Activated T-cell treated with anti-CD3 and anti-CD28 coated beads, Interleukin-2, amount 50 U/mL, for 48 hours (primary cell): ENCODE data around the gene IRF4.

Experiments
- DNase-seq, 2 experiments: peaks; one replicate each; pipeline ENCODE4 v3.0.0-alpha.2; 2020

Gene IRF4

DNA sequence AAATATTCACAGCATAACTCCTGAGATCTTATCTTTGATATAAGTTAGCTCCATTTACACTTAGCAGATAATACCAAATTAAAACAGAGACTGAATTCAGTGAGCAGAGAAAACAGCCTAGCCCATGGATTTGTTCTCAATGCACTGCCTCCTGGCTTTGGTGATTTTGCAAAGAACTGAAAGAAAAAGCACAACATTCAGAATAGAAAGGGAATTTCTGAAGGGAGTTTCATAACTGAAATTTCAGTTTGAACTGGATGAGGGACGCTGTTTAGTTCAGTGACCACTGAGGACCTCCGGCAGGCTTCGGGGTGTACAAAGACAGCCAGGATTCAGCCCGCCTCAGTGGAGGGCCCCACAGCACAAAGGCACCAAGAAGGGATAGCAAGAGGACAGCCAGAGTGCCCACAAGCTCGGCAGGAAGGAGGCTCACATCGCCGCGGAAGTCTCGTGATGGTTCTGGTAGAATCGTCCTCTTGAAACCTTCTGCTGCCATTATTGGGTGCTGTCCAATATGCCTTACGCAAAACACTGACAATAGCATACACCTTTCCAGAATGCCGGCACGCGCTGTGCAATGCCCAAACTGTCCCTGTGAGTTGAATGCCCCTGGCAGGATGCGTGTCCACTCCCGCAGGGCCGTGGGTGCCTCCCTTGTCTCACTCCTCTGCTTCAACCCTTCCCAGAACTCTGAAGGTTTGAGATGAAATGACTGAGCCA lies 9.7 kb upstream of the IRF4 start:
- DNase-seq, result no peak

GRCh38 chr6:382883-383810 lies 8.4 kb upstream of the IRF4 start:
- DNase-seq, result no peak

DNA sequence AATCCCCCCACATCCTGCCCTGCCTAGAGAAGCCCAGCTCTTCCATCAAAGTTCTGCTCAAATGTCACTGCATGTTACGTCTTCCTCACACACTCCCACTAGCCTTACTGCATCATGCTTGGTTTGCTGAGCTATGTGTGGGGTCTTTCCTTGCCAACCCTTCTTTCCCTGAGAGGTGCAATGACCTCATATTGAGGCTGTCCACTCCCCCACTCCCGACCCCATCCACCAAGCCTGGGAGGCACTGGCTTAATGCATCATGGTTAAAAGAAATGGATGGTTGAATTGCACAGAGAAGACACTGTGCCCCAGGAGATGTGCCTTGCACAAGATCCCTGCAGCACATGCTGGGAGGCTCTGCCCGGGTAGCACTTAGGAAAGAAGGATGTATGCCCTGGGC lies 7.7 kb upstream of the IRF4 start:
- DNase-seq, result no peak

- DNase-seq, result no peak
These were observed 6.7 kb upstream of the IRF4 start for GRCh38 chr6:384898-385297.

- no peak for DNase-seq
These were observed 5.9 kb upstream of the IRF4 start for GRCh38 chr6:385614-386013.

GRCh38 chr6:386688-387266 lies 4.8 kb upstream of the IRF4 start:
- DNase-seq, result no peak

- no peak for DNase-seq
These were observed 4.2 kb upstream of the IRF4 start for GRCh38 chr6:387293-387741.

GRCh38 chr6:388202-388903 lies 3.2 kb upstream of the IRF4 start:
- no peak for DNase-seq

- DNase-seq, result no peak
These were observed 2.4 kb upstream of the IRF4 start for GRCh38 chr6:389143-389542.

GRCh38 chr6:389622-390021 lies 1.9 kb upstream of the IRF4 start:
- no peak for DNase-seq

DNA sequence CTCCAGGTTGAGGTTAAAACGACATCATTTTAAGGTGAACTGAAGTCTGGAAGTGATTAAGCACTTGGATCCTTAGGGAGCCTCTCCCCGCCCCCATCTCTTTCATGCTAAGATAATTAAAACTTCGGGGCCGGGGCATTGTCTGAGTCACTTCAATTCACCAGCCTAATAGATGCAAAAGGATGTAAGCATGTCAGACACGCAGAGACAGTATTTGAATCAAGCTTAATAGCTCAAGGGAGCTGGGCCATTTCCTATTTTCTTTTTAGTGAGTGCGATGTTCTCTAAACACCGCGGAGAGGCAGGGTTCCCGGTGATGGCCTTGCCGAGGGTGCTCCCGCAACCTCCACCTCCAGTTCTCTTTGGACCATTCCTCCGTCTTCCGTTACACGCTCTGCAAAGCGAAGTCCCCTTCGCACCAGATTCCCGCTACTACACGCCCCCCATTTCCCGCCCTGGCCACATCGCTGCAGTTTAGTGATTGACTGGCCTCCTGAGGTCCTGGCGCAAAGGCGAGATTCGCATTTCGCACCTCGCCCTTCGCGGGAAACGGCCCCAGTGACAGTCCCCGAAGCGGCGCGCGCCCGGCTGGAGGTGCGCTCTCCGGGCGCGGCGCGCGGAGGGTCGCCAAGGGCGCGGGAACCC lies 516 bp upstream of the IRF4 start:
- DNase-seq, result peak; percentile 82 to 84

DNA sequence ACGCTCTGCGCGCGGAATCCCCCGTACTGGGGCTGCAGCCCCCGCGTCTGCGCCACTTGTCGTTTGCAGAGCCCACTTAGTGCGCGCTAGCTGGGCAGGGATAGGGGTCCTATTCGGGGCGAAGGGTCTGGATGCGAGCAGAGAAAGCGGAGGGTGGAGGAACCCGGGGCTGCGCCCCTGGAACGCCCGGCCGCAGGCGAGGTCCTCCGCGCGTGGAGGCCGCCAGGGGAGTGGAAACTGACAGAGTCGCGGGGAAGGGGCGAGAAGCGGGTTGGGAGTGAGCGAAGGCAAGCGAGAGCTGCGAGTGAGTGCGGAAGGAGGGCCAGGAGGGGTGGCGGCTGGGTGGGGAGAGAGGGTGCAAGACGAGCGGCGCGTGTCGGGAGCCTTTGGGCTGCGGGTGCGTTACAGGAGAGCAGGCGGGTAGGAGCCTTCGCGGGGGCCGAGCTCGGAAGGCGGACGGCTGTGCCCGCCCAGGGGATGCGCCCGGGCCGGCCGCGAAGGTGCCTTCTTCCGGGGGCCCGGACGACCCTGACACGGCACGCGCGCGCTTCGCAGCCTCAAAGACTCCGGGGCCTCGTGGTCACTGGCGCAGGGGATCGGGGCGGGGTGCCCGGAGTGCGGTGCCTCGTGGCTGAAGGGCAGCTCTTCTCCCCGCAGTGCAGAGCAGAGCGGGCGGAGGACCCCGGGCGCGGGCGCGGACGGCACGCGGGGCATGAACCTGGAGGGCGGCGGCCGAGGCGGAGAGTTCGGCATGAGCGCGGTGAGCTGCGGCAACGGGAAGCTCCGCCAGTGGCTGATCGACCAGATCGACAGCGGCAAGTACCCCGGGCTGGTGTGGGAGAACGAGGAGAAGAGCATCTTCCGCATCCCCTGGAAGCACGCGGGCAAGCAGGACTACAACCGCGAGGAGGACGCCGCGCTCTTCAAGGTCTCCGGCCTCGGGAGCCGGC lies 1.2 kb downstream of the IRF4 start:
- DNase-seq, result peak; percentile 54 to 59

DNA sequence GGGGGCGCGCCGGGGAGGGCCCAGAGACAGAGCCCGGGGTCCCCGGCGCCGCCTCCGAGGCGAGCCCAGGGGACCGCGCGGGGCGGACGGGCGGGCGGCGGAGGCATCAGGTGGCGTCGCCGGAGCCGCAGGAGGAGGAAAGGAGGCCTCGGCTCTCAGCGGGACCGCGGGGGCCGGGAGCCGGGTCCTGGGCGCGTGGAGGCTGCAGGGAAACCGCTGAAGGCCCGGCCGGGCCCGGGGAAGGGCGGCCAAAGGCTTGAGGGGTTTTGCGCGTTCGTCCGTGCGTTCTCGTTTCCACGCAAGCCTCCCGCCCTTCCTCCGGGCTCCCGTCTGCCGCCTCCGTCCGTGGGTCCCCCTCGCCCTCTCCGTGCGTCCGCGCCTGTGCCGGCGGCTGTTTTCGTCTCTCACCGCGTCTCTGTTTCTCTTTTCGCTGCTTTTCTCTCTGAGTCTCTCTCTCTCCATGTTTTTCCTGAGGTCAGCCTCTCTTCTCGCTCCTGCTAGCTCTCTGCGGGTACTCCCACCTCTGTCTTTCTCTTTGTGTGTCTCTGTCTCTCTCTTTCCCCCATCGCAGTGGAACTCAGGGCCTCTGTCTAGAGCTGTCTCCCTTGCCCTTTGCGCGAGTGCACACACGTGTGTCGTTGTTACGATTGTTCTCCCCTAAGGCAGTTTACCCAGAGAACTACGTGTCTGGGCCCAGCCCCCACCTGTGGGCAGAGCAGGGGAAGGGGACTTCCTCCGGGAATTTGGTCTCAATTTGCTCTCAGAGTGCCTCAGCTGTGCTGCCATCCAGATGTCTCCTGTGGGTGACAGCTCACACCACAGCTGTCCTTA lies 2.1 kb downstream of the IRF4 start:
- DNase-seq, result peak; percentile 58 to 61

DNA sequence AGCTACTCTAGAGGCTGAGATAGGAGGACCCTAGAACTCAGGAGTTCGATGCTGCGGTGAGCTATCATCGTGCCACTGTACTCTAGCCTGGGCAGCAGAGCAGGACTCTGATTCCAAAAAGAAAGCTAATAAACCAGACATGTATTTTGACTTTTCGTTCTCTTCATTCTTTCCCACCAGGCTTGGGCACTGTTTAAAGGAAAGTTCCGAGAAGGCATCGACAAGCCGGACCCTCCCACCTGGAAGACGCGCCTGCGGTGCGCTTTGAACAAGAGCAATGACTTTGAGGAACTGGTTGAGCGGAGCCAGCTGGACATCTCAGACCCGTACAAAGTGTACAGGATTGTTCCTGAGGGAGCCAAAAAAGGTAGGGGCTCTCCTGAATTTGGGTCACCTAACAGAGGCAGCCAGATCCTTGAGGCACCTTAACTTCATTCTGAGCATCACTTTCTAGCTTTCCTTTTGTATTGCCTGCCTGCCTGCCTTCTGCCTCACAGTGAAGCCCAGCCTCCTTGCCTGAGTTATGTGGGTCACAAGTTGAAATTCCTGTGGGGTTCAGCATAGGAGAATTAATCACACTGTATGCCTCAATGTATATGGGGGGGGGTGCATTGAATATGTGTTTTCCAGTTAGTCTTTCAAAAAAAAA lies 3.2 kb downstream of the IRF4 start:
- DNase-seq, result peak; percentile 19 to 28

DNA sequence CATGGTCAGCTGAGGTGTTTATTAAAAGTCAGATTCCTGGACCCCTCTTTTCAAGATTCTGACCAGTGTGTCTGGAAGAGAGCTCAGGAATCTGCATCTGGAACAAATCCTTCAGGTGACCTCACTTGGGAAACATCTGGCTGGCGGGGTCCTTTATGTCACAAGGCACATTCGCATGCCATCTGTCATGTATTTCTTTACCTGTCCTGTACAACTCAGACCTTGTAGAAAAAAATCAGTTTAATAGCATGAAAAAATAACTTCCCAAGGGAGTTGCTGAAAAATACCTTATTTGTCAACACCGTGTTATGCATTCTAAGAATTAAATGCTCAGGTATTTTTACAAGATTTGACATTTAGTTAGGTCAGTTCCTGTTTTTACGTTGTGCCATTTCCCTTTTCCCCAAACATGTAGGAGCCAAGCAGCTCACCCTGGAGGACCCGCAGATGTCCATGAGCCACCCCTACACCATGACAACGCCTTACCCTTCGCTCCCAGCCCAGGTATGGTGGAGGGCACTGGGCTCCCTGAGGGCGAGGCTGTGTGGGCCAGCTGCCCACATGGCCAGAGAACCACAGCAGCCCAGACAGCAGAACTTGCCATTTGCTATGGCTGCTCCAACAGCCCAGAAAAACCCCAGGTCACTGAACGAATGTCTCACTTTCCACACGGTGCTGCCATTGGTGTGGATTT lies 4.0 kb downstream of the IRF4 start:
- DNase-seq, result peak in 1 of 2 experiments; percentile 22

GRCh38 chr6:396126-396520 lies 4.6 kb downstream of the IRF4 start:
- DNase-seq, result no peak

- peak in 1 of 2 experiments; percentile 25 for DNase-seq
These were observed 5.5 kb downstream of the IRF4 start for GRCh38 chr6:397056-397455.

- DNase-seq, result no peak
These were observed 6.1 kb downstream of the IRF4 start for GRCh38 chr6:397604-398003.

- DNase-seq, result no peak
These were observed 6.5 kb downstream of the IRF4 start for GRCh38 chr6:398065-398464.
